HK-2 (cell line): ENCODE data around the gene CORIN.

Source experiments
- DNase-seq: peaks from one replicate; pipeline ENCODE4 v3.0.0-alpha.2; 2018; ENCODE audit not compliant: unreplicated experiment

CORIN gene

DNA sequence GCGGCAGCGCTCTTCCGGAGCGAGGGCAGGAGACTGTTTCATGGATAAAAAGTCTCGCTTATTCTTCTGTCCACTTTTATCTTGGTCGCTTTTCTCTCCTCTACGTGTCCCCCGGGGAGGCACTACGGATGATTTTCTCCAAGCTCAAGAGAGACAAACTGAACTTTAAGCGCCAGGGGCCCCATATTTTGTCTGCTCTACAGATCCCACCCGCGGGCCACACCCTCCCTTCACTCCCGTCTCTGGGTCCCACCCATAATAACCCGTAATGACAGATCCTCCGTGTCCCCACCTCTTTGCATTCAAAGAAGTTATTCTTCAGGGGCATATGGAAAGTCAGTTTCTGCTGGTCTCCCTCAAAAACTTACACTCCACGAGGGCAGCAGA is at the start of gene CORIN:
TSS of gene CORIN (minus strand) at position 160 of the 387 bp plus-strand sequence. CDS start at position 42, 118 bp downstream.
- DNase-seq, result no peak

GRCh38 chr4:47882228-47882627 is 44.4 kb upstream of the CORIN start:
- DNase-seq, result no peak

DNA sequence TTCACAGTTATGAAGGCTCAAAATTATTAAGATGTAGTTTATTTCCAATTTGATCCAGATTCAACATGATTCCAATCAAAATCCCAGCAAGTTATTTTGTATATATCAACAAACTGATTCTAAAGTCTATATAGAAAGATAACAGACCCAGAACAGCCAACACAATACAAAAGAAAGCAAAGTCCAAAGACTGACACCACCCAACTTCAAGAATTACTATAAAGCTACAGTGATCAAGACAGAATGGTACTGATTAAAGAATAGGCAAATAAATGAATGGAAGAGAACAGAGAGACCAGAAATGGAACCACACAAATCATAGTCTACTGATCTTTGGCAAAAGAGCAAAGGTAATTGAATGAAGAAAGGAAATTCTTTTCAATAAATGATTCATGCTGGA is 41.6 kb upstream of the CORIN start:
- DNase-seq, result no peak

GRCh38 chr4:47876784-47877546 is 39.1 kb upstream of the CORIN start:
- no peak for DNase-seq

DNA sequence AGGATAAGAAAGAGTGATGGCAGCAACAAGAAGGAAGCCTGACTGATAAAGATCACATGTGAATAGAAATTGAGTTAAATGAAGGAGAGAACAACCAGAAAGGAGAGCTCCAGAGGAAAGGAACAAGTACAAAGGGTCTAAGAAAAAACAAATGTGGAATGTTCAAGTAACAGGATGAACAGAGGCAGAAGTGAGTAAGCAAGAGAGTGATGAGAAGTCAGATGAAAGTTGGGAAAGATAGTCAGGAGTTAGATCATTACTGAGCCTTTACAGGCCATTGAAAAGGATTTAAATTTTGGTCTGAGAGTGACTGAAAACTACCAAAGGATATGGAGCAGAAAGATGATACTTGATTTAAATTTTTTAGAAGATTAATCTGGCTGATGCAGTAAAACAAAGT is 38.4 kb upstream of the CORIN start:
- no peak for DNase-seq

GRCh38 chr4:47873877-47874541 is 36.1 kb upstream of the CORIN start:
- no peak for DNase-seq

DNA sequence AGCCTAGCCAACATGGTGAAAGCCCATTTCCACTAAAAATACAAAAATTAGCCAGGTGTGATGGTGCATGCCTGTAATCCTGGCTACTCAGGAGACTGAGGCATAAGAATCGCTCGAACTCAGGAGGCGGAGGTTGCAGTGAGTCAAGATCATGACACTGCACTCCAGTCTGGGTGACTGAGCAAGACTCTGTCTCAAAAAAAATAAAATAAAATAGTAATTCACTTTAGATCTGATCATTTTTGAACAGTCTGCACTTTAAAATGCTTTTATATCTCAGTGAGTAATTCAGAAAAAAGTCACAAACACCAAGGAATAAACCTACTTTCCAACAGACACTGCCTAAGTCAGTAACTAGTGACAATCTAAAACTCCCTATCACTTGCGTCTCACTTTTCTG is 25.6 kb upstream of the CORIN start:
- DNase-seq, result no peak

DNA sequence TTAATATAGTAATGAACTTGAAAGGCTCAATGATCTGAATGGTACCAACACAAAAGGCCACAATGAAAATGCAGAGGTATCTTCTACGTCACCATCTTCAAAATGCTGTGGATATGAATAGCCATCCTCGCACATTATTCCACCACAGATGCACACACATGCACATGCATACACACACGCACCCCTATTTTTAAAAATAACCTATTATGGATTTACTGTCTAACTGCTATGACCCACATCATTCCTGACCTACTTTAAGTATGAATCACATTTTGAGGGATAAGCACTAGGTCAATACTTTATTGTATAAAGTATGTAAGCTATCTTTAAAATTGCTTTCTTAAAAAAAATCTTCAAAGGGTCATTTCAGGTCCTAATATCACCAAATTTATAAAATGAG is 24.4 kb upstream of the CORIN start:
- DNase-seq, result no peak

DNA sequence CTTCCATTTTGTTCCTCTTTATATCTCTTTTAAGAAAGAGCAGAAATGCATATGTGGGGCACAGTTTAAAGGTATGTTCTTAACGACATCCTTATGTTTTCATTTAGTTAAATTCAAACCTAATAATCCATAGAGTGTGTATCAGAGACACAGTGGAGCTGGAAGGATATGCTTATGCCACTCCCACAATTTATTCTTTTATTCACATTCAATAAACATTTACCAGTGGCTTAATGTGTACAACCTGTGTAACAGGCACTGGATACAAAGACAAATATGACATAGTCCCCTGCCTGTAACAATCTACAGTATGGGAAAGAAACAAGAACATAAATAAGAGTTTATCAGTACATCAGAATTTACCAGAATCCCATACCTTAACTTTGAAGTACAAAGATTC is 22.4 kb upstream of the CORIN start:
- DNase-seq, result no peak

DNA sequence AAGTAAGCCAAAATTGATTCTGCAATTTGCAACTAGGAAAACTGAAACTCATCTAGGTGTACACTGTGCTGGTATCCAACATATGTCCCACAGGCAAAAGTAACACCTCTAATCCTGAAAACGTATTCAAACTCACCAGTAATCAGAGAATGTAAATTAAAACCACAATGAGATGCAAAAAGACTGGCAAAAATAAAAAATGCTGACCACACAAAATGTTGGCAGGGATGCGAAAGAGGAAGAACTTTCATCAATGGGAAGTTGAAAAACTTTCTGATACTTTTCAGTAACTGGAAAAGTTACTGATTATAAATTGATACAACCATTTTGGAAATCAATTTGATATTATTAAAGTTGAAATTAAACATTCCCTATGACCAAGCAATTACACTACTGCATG is 20.1 kb upstream of the CORIN start:
- DNase-seq, result no peak

GRCh38 chr4:47856713-47857112 is 18.8 kb upstream of the CORIN start:
- DNase-seq, result no peak

- DNase-seq, result no peak
Observed at GRCh38 chr4:47855350-47855749, 17.5 kb upstream of the CORIN start.

GRCh38 chr4:47852136-47852535 is 14.3 kb upstream of the CORIN start:
- no peak for DNase-seq

GRCh38 chr4:47849466-47849865 is 11.6 kb upstream of the CORIN start:
- no peak for DNase-seq

DNA sequence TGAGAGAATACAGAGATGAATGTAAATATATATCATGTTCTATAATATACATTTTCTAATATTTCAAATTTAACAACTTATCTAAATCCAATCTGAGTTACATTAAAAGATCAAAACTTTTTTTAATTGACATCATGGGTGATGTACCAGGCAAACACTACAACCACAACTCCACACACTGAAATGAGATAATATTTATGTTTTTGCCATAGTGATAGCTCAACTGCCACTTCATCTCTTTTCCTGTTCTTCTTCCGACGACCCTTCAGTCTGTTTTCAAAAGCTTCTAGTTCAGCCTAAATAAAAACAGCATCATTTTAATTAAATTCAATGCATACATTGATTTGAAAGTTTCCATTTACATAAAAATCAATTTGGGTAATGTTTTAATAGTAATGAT is 10.2 kb upstream of the CORIN start:
- no peak for DNase-seq

GRCh38 chr4:47842985-47843384 is 5.1 kb upstream of the CORIN start:
- DNase-seq, result no peak

DNA sequence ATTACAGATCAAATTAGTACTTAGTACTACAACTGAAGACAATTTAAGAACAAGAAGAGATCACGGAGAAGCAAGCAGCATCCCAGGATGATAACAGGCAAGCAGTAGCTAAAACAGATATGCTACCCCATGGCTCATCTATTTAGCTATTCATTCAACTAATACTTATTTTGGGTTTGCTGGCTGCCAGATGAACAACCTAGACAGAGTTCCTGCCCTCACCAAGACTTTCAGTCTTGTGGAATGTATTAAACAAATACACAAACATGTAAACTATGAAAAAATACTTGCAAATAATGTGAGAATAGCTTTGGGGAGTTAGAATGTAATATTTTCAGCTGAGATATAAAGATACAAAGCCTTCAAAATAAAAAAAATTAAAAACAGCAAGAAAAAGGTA is 2.4 kb upstream of the CORIN start:
- DNase-seq, result no peak

DNA sequence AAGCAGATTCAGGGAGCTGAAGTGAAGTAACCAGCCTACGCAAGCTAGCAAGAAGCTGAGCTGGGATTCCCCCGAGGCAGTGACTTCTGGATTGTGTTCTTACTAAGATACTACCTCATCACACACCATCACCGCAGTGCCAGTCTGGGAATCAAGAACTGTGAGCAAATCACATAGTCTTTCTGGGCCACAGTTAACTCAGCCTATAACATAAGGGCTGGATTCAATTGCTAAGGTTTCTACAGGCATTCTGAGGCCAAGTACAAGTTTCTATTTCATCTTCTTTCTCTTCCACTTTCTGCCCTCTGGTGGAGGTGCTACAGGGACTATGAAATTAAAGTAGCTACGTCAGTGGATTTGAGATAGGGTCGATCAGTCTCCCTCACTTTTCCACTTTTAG is 1.4 kb upstream of the CORIN start:
- no peak for DNase-seq

DNA sequence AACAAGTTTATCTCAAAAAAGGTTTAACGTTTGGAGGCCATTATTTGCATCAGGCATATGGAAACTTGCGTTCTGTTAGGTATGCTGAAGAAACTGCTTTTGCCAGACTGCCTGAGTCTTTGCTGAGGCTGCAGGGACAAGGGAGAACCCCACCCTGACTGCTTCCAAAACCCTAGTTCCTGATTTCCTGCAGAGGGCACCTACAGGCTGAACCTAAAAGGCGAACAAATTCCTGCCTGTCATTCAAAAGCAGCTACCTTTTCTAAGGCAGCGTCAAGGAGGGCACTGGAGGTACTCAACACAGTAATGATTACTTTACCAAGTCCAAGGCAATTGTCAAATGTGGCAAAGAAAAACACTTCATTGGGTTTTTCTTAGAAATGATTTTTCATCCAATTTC is 578 bp upstream of the CORIN start:
- DNase-seq, result no peak

- no peak for DNase-seq
Observed at GRCh38 chr4:47837094-47837907, 566 bp downstream of the CORIN start.

- DNase-seq, result no peak
Observed at GRCh38 chr4:47836641-47837093, 1.2 kb downstream of the CORIN start.

GRCh38 chr4:47835494-47835893 is 2.4 kb downstream of the CORIN start:
- DNase-seq, result no peak
